Measurements from ENCODE around the gene DPP7.

DNA sequence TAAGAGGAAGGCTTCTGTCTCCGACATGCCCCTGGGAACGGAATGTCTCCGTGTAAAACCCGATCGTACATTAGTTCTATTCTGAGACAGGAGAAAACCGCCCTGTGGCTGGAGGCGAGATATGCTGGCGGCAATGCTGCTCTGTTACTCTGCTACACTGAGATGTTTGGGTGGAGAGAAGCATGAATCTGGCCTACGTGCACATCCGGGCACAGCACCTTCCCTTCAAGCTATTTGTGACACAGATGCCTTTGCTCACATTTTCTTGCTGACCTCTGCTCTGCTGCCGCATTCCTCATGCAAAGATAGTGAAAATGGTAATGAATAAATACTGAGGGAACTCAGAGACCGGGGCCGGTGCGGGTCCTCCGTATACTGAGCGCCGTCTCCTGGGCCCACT, 2.2 kb upstream of the DPP7 start:
- TF ChIP-seq, protein P1, sequence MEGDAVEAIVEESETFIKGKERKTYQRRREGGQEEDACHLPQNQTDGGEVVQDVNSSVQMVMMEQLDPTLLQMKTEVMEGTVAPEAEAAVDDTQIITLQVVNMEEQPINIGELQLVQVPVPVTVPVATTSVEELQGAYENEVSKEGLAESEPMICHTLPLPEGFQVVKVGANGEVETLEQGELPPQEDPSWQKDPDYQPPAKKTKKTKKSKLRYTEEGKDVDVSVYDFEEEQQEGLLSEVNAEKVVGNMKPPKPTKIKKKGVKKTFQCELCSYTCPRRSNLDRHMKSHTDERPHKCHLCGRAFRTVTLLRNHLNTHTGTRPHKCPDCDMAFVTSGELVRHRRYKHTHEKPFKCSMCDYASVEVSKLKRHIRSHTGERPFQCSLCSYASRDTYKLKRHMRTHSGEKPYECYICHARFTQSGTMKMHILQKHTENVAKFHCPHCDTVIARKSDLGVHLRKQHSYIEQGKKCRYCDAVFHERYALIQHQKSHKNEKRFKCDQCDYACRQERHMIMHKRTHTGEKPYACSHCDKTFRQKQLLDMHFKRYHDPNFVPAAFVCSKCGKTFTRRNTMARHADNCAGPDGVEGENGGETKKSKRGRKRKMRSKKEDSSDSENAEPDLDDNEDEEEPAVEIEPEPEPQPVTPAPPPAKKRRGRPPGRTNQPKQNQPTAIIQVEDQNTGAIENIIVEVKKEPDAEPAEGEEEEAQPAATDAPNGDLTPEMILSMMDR (IDR thresholded peaks at IDR 0.05 in 2 of 3, conservative IDR thresholded peaks at IDR 0.05 in 1 of 3; ENCODE audit: control insufficient read depth in 2 of 3, extremely low read depth in 1 of 3, insufficient read depth in 1 of 3, low read depth in 3 of 3, low read length in 3 of 3): no peak
- TF ChIP-seq TCF12 (IDR thresholded peaks at IDR 0.05; ENCODE audit: low read depth, low read length): no peak
- TF ChIP-seq HDAC6 (IDR thresholded peaks at IDR 0.05; ENCODE audit: unreplicated experiment): no peak
- no peak for TF ChIP-seq DPF2 (IDR thresholded peaks at IDR 0.05)
- no peak for TF ChIP-seq BCL11A (IDR thresholded peaks at IDR 0.05; ENCODE audit: low read depth, low read length)
- TF ChIP-seq RAD51 (IDR thresholded peaks at IDR 0.05): no peak
- TF ChIP-seq, protein P2, sequence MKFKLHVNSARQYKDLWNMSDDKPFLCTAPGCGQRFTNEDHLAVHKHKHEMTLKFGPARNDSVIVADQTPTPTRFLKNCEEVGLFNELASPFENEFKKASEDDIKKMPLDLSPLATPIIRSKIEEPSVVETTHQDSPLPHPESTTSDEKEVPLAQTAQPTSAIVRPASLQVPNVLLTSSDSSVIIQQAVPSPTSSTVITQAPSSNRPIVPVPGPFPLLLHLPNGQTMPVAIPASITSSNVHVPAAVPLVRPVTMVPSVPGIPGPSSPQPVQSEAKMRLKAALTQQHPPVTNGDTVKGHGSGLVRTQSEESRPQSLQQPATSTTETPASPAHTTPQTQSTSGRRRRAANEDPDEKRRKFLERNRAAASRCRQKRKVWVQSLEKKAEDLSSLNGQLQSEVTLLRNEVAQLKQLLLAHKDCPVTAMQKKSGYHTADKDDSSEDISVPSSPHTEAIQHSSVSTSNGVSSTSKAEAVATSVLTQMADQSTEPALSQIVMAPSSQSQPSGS (IDR thresholded peaks at IDR 0.05; ENCODE audit: low read length): no peak
- TF ChIP-seq HCFC1 (IDR thresholded peaks at IDR 0.05; ENCODE audit: low read length): no peak
